OCI-LY1 (cell line): ENCODE data around the gene RPL28.

Source experiments
- EZH2 ChIP-seq: fragments of 200-600 bp; sonication (generic), shearing (Covaris generic); IDR thresholded peaks from 2 replicates; pipeline ENCODE4 v1.8.0; 2017; ENCODE audit warnings: borderline replicate concordance, mixed run types, mild to moderate bottlenecking, antibody characterized with exemption, low read length, moderate library complexity, mixed read lengths
- TF ChIP-seq, protein P1 (sequence below): fragments of 200-600 bp; sonication (generic), shearing (Covaris generic); IDR thresholded peaks from 2 replicates; pipeline ENCODE4 v1.5.1; 2017; ENCODE audit warnings: mild to moderate bottlenecking, antibody characterized with exemption, low read length, moderate library complexity, mixed read lengths

DNA sequence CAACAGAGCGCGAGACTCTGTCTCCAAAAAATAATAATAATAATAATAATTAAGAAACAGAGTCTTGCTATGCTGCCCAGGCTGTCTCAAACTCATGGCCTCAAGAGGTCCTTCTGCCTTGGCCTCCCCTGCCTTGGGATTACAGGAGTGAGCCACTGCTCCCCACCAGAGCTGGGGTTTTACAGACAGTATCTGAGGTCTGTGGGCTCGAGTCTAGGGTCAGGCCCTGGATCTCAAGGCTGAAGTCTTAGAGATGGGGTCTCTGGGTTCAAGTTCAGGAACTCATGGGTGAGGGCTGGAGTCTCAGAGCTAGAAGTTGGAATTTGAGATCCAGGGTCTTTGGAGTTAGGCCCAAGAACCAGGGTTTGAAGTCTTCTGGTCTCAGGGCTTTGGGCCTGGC is 18.9 kb upstream of the RPL28 start:
- TF ChIP-seq, protein P1, sequence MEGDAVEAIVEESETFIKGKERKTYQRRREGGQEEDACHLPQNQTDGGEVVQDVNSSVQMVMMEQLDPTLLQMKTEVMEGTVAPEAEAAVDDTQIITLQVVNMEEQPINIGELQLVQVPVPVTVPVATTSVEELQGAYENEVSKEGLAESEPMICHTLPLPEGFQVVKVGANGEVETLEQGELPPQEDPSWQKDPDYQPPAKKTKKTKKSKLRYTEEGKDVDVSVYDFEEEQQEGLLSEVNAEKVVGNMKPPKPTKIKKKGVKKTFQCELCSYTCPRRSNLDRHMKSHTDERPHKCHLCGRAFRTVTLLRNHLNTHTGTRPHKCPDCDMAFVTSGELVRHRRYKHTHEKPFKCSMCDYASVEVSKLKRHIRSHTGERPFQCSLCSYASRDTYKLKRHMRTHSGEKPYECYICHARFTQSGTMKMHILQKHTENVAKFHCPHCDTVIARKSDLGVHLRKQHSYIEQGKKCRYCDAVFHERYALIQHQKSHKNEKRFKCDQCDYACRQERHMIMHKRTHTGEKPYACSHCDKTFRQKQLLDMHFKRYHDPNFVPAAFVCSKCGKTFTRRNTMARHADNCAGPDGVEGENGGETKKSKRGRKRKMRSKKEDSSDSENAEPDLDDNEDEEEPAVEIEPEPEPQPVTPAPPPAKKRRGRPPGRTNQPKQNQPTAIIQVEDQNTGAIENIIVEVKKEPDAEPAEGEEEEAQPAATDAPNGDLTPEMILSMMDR, result no peak
- no peak for TF ChIP-seq EZH2
